GM12892 (cell line): ENCODE results near the gene HOMEZ.

Source experiments
- DNase-seq: peaks from one replicate; pipeline ENCODE4 v3.0.0; 2011; ENCODE audit not compliant: insufficient read length
- FAIRE-seq: peaks from 2 replicates; lab custom pipeline; 2011; peaks lifted over from hg19 to GRCh38; lab: Jason Lieb, UNC
- POLR2A ChIP-seq: IDR thresholded peaks from 2 replicates; pipeline ENCODE4 v1.6.1; 2011; ENCODE audit warnings: low read depth, low read length, control low read depth
- POLR2AphosphoS5 ChIP-seq: IDR thresholded peaks from 2 replicates; pipeline ENCODE4 v1.6.1; 2011; ENCODE audit warnings: low read depth, low read length, control low read depth
- TAF1 ChIP-seq: IDR thresholded peaks from 2 replicates; pipeline ENCODE4 v1.6.1; 2011; ENCODE audit warnings: low read depth, mild to moderate bottlenecking, control low read depth, low read length, borderline replicate concordance

HOMEZ gene

GRCh38 chr14:23306412-23307145, 20.6 kb upstream of the HOMEZ start, which contains the start of gene BCL2L2:
TSS of gene BCL2L2 (plus strand) at chr14:23306833. CDS start at chr14:23307768, 935 bp downstream.
- TF ChIP-seq POLR2AphosphoS5 = peak; percentile 72; the same call in 1 of the 2 replicates
- peak; percentile 22; the same call in 1 of the 2 replicates for TF ChIP-seq TAF1
- peak; percentile 72; the same call in 1 of the 2 replicates for TF ChIP-seq POLR2A
- FAIRE-seq (peak; percentile 66), DNase-seq (peak; percentile 63)

- FAIRE-seq = peak; percentile 64
- peak; percentile 63; the same call in 1 of the 2 replicates for TF ChIP-seq TAF1
- TF ChIP-seq POLR2A = peak; percentile 81
- TF ChIP-seq POLR2AphosphoS5 = peak; percentile 89
- peak; percentile 51 for DNase-seq
Measured at GRCh38 chr14:23302290-23303225, 16.6 kb upstream of the HOMEZ start, which contains the start of gene PPP1R3E. TSS of gene PPP1R3E (minus strand) at chr14:23302859. CDS start at chr14:23302576, 283 bp downstream.

- FAIRE-seq (no peak), DNase-seq (no peak)
Measured at GRCh38 chr14:23301969-23302289, 16.0 kb upstream of the HOMEZ start.

GRCh38 chr14:23301288-23301968, 15.5 kb upstream of the HOMEZ start:
- peak; percentile 57; the same call in 1 of the 2 replicates for TF ChIP-seq TAF1
- no peak for TF ChIP-seq POLR2A
- FAIRE-seq (peak; percentile 91), DNase-seq (peak; percentile 96)

More at GRCh38 chr14:23301969-23302289, 16.0 kb upstream of the HOMEZ start:
- TF ChIP-seq TAF1 (0 out of 2 replicates have a peak, but pooled peaks have one; percentile 33), POLR2A (peak; percentile 56; the same call in 1 of the 2 replicates), POLR2AphosphoS5 (0 out of 2 replicates have a peak, but pooled peaks have one; percentile 51)

- TF ChIP-seq POLR2A = no peak
- 0 out of 2 replicates have a peak, but pooled peaks have one; percentile 42 for TF ChIP-seq POLR2AphosphoS5
- no peak for TF ChIP-seq TAF1
- FAIRE-seq (no peak), DNase-seq (no peak)
Measured at GRCh38 chr14:23300687-23301223, 14.8 kb upstream of the HOMEZ start.

- no peak for FAIRE-seq
- no peak for DNase-seq
- TF ChIP-seq TAF1 = no peak
- no peak for TF ChIP-seq POLR2AphosphoS5
- TF ChIP-seq POLR2A = no peak
Measured at GRCh38 chr14:23299986-23300686, 14.2 kb upstream of the HOMEZ start.

- DNase-seq = no peak
- no peak for FAIRE-seq
- TF ChIP-seq POLR2AphosphoS5 (no peak), POLR2A (no peak), TAF1 (no peak)
Measured at GRCh38 chr14:23299211-23299957, 13.5 kb upstream of the HOMEZ start.

GRCh38 chr14:23297611-23298277, 11.8 kb upstream of the HOMEZ start:
- FAIRE-seq (no peak), DNase-seq (no peak)
- no peak for TF ChIP-seq TAF1
- no peak for TF ChIP-seq POLR2AphosphoS5
- no peak for TF ChIP-seq POLR2A

- no peak for TF ChIP-seq POLR2A
- TF ChIP-seq TAF1 = no peak
- TF ChIP-seq POLR2AphosphoS5 = no peak
- no peak for DNase-seq
- FAIRE-seq = no peak
Measured at GRCh38 chr14:23297096-23297495, 11.2 kb upstream of the HOMEZ start.
